Stimulated activated CD4-positive, alpha-beta T cell treated with anti-CD3 and anti-CD28 coated beads, Interleukin-4, amount 100 ng/mL, for 1 hour (primary cell): Measurements from ENCODE around the gene CSH1.
"Not testable (repeated sequence)": the region's sequence is repeated elsewhere in the genome, so short reads cannot be mapped to it uniquely, and the experiment has no call there.

Experiments used
- DNase-seq: peaks from one replicate; pipeline ENCODE4 v3.0.0-alpha.2; 2020

The CSH1 gene

DNA sequence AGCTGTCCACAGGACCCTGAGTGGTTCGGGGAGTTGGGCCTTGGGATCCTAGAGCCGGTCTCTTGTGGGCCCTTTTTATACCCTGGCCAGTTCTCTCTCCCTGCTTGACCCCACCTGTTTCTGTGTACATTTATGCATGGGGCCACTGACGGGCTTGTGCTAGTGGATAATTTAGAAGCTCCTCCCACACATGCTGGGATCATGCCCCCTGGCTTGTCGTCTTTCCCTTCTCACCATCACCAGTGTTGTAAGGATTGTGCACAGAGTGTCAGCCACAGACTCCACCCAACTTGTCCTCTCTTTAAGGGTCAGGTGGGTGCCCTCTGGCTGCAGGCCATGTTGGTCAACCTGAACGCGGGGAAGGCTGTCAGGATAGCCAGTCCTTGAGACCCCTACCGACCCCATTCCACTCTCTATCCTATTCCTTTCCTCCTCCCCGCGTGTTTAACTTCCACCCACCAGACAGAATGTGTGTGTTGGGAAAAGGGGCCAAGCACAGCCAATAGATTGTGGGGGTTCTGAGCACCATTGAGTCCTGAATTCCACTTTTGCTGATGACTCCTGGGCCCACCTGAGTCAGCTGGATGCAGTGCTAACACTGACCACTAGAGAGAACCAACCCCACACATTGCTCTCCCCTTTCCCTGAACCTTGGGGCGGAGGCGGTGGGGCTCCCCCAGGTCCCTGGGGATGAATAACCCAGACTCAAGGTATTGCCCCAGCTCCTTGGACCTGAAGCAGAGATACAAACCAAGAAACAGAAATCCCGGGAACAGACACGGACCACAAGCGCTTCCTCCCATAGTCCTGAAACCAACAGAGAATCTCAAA, at the start of gene CSH1:
CSH1 (minus strand) TSS at position 51 of the 831 bp plus-strand sequence. CDS start 63 bp downstream, outside the sequence.
- not testable (repeated sequence) for DNase-seq

DNA sequence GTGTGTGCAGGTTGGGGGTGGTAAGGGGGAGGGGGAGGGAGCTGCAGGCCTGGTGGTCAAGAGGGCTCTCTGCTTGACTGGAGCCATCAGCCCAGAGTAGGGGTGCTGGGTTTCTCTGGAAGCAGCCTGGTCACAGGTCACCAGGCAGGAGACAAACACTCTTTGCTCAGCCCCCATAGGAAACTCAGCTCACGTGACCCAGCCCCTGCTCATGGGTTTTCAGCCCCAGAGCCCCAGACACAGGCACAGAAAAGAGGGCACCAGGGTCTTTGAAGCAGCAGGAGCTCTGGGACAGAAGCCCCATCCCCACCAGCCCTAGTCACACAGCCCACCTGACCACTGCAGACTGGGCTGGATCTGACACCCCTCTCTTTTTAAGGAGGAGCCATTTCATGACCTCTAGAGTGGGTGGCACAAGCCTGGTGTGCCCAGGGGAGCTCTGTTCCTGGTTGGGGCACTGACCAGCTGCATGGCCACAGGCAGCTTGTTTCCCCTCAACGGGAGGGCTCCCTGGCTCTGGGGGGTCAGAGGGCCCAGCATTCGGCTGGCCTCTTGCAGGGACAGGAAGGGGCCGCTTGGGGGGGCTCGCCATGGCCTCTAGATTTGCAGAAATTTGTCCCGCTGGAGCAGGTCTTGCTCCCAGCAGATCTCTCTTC, 49.5 kb upstream of the CSH1 start:
- no peak for DNase-seq

DNA sequence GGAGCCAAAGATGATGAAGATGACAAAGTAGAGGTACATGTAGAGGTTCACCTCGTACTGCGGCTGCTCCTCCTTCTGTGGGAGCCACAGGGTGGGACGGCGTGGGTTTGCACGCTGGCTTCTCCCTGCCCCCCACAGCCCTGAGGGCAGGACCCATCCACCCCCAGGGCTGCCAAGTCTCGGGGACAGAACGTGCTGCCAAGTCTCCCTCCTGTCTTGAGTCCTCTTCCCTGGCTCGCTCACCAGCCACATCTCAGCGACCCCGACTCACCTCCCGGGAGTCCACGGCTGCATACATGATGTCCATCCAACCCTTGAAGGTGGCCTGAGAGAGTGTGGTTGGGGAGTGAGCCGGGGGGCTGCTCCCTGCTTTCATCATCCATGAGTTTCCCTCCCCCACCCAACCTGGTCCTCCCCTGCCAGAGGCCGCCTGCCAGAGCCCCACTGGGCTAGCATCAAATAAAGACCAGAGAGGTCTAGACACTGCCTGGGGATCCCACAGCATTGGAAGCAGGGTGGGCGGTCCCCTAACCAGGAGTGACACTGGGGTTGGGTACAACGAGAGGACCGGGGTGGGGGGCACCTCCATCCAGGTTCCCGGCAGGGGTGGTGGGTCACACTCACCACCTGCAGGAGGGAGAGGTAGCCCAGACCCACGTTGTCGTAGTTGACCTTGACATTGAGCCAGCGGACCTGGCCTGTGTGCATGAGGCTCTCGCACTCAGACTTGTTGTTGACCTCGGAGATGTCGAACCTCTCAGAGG, 48.5 kb upstream of the CSH1 start:
- no peak for DNase-seq

DNA sequence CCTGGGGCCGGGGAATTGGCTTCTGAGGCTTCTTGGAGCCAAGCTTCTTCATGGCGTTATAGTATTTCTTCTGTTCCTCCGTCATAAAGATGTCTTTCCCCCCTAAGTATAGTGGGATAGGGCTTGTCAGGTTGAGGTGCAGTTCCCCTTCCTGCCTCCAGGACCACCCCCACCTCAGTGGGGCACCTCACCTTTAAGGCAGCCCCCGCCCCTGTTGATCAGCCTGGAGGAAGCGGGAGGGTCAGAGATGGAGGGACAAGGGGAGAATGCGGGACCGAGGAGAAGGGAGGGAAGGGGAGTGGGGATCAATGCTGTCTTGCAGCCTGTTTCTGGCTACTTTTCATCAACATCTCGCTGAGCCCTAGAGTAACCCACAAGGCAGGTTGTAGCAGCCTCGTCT, 47.4 kb upstream of the CSH1 start:
- no peak for DNase-seq

DNA sequence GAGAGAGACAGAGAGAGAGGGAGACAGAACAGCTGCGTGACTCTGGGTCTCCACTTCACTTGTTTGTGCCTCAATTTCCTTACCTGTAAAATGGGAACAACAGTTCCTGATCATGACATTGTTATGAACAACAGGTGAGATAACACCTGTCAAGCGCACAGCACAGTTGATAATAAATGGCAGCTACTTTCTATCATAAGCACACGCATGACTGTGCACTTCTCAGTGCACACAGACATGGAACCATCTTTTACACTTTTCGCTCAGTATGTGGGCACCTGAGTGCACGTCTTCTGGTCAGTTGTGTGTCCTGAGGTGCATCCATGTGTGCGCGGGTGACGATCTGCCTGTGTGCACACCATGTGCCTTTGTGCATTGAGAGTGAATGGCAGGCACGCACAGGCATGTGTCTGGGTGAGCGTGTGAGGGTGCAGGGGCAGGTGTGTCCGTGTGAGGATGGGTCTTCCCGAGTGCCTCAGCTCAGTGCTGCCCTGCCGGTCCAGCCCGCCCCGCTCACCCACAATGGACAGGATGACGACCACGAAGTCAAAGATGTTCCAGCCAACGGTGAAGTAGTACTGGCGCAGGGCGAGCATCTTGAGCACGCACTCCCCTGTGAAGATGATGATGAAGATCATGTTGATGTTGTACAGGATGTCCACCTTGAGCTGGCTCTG, 46.1 kb upstream of the CSH1 start:
- no peak for DNase-seq

DNA sequence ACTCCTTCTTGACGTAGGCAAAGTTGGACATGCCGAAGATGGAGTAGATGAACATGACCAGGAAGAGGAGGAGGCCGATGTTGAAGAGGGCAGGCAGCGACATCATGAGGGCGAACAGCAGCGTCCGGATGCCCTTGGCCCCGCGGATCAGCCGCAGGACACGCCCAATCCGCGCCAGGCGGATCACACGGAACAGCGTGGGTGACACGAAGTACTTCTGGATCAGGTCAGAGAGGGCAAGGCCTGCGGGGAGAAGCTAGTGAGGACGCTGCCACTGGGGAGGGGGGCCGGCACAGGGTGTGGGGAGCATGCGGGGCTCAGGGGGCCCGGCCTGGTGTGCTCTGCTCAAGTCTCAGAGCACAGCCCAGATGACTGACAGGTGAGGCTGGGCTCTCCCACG, 45.4 kb upstream of the CSH1 start:
- DNase-seq: no peak

DNA sequence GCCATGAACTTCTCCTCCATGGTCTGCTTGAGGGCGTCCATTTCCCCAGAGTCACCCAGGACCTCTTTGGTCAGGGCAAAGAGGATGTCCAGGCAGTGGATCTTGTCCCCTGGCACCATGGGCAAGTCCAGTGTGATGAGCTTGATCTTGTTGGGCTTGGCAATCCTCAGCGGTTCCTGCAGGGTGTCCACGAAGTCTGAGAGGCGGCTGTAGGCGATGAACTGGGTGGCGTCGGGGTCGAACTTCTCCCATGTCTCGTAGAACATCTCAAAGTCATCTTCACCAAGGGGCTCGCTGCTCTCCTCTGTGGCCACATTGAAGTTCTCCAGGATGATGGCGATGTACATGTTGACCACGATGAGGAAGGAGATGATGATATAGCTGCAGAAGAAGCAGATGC, 44.8 kb upstream of the CSH1 start:
- no peak for DNase-seq

DNA sequence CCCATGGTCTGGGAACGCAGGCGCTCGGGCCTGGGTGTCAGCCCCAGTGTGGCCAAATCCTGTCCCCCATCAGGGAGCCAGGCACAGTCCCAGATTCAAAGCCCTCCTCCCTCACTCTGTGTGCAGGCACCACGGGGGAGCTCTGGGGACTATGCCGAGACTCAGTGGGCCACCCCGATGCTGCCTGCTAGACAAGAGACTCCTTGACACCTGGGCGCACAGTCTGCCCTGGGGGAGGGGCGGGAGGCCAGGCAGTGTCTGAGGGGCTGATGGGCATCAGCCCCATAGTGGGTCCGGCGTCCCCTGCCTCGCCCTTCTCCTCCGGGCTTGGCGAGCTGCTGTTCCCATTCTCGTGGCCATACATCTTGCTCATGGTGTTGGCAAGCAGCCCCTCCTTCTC, 44.2 kb upstream of the CSH1 start:
- no peak for DNase-seq

DNA sequence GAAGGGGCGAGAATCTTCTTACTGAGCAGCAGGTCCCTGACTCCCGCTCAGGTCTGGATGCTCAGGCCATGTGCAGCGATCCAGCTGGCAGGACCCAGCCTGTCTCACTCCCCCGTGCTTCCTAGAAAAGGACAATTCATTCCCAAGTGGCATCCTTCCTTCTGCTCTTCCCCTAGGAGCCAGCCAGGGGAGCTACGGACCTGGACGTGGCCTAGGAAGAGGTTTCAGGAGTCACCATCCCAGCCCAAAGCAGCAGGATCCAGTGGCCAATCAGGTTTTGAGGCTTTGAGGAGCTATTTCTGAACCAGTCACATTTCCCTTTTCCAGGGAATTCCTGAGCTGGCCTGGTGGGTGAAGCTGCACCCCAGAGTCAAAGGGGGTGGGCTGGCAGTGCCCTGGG, 43.5 kb upstream of the CSH1 start:
- no peak for DNase-seq

DNA sequence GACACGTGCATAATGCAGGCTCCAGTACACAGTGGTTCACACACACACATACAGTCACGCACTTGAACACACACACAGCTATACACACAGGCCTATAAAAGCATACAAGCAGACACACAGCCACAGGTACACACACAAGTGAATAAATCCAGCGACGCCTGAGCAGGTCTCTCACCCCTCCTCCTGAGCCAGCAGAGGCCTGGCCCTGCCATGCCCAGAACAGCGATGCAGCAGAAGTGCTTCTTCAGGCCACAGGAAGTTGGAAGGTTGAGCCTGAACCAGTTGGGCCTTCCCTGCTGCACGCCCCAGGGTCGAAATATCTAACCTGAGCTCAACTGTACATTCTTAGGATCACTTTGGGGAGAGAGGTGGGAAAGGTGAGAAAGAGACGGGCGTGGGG, 43.0 kb upstream of the CSH1 start:
- no peak for DNase-seq

DNA sequence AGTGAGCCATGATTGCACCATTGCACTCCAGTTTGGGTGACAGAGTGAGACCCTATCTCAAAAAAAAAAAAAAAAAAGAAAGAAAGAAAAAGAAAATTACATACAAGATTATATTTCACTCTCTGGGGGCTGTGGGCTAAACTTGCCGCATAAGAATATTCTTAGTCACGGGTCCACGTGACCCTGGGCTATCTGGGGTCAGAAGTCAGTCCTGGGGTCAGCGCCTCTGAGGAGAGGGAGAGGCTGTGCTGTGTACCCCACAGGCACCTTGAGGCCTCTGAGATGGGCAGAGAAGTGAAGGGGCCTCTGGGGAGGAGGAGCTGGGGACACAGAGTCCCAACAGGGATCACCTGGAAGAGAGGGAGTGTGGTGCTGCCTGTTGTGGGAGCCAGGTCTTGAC, 41.5 kb upstream of the CSH1 start:
- DNase-seq: no peak

DNA sequence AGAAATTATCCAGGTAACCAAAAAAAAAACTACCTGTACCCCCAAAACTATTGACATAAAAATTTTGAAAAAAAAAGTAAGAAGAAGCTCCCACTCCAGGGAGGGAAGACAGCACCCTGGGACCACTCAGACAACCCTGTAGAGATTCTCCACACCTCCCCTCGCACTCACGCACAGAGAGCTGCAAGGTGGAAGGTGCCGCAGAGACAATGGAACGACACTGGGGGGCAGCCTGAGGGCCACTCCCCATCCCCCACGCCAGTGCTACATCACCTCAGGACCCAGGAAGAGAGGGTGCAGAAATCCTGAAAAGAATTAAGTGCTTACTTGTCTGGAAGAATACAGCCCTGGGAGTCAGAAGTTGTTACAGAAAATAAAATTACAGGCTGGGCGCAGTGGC, 40.9 kb upstream of the CSH1 start:
- no peak for DNase-seq

DNA sequence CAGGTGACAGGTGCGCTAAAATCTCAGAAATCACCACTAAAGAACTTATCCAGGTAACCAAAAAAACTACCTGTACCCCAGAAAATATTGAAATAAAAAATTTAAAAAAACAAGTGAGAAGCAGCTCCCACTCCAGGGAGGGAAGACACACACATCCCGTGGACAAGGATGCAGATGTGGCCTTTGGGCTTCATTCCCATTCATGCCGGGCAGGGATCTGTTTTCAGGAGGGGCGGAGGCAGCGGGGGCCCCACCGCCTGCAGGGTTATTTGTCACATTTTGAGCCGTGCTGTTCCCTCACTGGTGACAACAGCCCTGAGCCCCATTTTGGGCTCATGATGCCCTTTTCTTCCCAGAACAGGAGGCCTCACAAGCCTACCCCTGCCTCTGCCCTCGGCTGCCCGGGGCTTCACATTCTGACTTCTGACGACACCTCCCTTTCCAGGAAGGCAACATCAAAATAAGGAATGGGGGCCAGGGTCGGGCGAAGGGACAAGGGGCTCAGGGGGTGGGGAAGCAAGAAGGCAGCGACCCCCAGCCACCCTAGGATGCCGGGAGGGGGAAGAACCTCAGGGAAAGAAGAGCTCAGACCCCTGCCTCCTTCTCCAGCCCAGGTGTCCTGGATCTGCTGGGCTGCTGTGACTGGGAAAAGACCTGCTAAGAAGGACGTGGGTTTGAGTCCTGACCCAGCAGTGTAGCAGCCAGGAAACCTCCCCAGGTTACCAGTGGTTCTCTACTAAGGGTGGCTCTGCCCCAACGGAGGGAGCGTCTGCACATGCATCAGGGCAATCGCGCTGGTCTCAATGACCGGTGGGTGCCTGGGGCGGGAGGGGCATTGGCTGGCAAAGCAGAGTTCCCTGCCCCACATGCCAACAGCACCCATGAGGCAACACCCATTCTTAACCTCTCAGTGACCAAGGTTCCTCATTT, 38.1 kb upstream of the CSH1 start:
- DNase-seq: no peak

DNA sequence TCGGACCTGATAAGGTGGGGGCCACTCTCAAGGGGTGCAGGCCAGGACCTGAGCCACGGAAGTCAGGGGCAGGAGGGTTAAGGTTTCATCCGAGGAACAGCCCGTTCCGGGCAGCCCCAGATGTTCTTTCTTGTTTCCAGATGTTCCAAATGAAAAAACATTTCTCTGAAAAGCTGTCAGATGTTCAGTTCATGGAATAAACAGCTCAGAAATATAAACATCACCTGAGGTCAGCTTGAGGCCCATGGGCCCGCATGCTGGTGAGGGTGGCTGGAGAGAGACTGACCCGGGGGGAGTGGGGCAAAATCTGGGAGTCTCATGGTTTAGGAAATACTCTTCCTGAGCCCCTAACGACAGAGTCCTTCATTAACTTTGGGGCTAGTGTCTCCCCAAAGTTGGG, 37.2 kb upstream of the CSH1 start:
- no peak for DNase-seq

DNA sequence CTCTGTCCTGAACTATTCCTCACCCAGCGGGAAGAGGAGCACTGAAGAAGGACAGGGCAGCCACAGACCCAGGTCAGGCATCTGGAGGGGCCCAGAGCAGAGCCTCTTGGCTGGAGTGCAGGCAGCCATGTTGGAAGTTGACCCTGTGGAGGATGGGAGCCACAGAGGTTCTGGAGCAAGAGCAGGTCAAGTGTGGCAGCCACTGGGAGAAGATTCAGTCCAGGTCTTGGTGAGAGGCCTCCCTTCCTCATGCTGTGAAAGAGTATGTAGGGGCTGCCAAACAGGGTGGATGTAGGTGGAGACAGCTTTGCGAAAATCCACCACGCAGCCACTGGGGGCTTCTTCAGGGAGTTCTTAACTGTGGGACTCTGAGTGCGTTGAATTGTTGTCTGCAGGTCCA, 36.3 kb upstream of the CSH1 start:
- DNase-seq: no peak

DNA sequence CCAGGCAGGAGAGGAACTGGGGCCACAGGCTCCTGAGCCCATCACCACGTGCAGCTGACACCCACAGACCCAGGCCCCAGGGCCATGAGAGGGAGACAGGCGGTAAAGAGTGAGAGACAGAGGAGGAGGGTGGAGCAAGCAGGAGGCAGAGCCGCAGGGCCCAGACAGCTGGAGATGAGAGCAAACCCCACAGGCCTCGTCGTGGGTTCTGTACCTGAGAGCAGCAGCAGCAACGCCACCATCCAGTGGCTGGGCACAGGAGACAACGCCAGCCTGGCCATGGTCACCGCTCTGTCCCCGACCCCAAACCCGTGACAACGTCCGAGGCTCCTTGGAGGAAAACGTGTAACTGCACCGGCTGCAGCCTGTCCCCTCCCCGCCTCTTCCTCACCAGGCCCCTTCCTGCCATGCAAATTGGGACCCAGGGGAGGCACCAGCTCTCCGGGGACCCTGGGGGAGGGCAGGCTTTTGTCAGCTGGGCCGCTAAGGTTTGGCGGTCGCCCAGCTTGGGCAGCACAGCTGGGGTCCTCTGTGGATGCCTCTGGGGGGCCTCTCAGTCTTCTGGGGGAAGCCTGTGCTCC, 35.7 kb upstream of the CSH1 start, which contains the start of gene CD79B:
CD79B (minus strand) TSS at position 351 of the 581 bp plus-strand sequence; CDS start at position 281, 70 bp downstream.
- DNase-seq: peak; percentile 41

DNA sequence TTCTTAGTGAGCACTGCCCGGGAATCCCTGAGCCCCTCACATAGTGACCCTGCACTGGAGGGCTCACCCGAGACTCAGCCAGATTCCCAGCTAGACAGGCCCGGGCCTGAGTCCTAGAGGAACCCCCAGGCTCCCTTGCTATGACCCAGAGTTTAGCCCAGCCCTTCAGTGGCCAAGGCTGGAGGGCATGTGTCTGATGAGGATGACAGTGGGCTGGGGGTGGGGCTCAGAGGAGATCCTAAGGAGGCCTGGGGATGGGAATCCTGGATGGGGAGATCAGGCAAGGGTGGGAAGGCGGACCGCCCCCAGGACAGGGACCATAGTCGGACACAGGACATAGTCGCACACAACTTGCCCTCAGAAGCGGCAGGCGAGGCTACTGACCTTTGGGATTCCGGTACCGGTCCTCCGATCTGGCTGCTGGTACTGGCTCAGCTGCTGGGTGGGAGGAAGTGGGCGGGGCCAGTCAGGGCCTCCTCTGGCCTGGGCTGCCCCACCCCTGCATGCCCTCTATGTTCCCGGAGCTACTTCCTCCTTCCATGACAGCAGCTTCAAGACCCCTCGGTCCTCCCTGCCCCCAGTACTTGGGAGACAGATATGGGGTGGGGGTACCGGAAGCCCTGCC, 34.7 kb upstream of the CSH1 start:
- DNase-seq: peak; percentile 59

DNA sequence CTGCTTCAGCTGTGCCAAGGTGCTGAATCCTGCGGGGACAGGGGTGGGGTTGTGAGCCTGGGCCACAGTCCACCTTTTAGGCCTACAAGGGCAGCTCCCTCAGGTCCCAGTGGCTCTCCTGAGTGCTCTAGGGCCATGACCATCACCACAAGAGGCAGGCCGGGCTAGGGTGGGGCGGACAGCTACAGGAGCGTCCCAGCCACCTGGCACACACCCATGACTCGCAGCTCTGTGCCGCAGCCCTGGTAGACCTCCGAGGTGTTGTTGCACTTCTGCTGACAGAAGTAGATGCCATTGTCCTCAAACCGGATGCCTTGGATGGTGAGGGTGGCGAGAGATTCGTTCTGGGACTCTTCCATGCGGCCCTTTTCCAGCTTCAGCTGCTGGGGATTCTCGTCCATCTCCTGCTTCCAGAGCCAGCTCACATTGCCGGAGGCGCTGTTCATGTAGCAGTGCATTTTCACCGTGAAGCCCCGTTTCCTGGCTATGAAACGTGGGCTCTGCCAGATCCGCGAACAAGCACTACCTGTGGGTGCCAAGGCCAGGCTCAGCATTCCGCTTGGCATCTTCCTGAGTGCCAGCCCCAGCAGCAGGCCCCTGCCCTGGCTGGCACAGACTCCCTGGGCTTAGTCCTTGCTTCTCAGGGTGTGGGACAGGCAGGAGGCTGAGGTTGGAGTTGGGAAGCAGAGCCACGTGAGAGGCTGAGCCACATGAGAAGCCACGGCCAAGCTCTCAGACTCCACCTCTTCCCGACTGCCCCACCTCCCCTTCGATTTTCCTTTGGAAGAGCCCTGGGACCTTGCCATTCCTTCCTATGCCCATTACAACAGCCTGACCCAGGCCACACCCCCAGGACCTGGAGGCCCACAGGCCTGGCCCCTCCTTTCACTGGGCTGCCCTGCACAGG, 33.7 kb upstream of the CSH1 start:
- no peak for DNase-seq

DNA sequence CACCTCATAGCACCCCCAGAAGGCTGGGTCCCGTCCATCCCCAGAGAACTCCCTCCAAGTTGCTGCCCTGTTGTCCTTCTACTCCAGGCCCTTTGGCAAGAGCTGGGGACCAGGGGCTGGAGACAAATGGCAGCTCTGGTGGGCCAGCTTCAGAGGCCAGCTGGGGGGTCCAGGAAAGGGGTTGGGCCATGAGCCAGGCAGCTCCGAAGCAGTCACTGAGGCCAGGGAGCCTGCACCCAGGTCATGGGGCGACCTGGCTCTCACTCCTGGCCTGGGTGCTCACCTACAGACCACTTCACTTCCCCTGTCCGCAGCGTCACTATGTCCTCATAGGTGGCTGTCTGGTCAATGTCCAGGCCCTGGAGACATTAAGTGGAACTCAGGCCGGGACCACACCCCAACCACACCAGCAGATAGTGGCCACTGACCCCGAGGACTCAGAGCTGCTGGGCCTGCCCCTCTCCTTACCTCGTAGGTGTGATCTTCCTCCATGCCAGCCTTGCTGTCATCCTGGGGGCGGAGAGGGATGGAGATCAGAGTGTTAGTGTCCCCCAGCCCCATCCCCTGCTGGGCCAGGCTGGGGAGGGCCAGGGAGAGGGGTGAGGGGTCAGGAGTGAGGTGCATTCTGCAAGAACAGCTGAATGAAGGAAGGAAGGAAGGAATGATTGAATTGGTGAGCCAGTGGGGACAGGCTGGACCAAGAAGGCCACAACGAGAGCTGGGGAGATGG, 32.8 kb upstream of the CSH1 start:
- DNase-seq: no peak
